ENCODE measurements around the gene PKNOX2. TPM values are rescaled to one million over a fixed set of nuclear protein-coding genes. Genes with fewer than 3 reads are reported as not detected.

Gene PKNOX2
- total and polyA plus RNA-seq, 4 experiments from 2014 or later = not detected

DNA sequence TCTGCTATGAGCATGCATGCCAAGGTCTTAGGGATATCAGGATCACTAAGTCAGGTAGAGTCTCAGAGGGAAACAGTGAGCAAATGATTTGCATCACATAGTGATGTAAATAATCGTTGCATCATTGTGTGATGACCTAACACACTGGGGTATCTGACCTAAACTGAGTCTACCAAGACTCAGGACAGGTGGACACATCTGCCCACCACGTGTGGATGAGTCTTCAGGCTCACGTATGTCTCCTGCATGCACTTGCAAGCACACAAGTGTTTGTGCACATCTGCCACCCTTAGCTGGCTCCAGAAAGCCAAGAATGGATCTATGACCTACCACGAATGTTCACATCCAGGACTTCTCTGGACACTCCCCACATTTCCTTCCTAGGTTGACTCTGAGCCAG lies 220.3 kb downstream of the PKNOX2 start:
- intact Hi-C loops (cut with micrococcal nuclease) = no loop called here
- Histone ChIP-seq H3K4me3 (ENCODE audit: low read length in 2 of 2) (no peak overlapping the region), H3K27ac (ENCODE audit: low read depth, low read length) (no peak overlapping the region), H3K36me3 (ENCODE audit: insufficient read depth, low read length) (no peaks in the 10 kb centered on the region), H3K9me3 (ENCODE audit: control insufficient read depth in 1 of 2, low read length in 2 of 2) (no peaks in the 10 kb centered on the region), H3K4me1 (ENCODE audit: insufficient read depth, low read length) (no peaks in the 10 kb centered on the region), H3K27me3 (ENCODE audit: insufficient read depth, low read length) (no peaks in the 10 kb centered on the region)
- Mint-ChIP-seq H3K4me1 (no peaks in the 10 kb centered on the region), H3K27me3 (peaks cover 9 to 25% of the 10 kb centered on the region in 2 donors), H3K4me3 (no peak overlapping the region), H3K27ac (no peak overlapping the region), H3K9me3 (peaks cover 0 to 2% (median 0%) of the 10 kb centered on the region in 8 donors), H3K36me3 (no peaks in the 10 kb centered on the region)
- no peak for DNase-seq
- ChIA-PET POLR2A (ENCODE audit: partially characterized antibody) (no interaction called here), CTCF (ENCODE audit: partially characterized antibody) (interaction anchor here (2.1 kb wide), 1 partner anchor 20 kb away, joined by 5 read pairs; no protein-coding TSS in a partner anchor)

DNA sequence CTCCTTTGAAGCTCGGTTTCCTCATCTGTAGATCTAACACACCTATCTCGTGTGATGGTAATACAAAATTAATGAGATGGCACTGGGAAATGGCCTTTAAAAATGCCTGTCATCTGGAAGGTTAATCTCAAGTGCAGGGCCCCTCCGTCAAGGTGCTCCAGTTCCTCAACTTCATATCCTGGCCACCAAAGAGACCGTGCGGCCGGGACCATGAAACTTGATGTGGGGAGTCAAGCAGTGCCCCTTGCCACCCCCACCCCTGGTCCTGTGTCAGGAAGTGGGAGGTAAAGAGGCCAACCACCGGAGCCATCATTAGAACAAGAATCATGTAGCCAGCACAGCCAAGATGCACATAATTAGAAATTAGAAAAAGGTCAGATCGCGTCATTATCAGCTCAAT lies 223.3 kb downstream of the PKNOX2 start:
- Histone ChIP-seq H3K9me3 (ENCODE audit: control insufficient read depth in 1 of 2, low read length in 2 of 2) (no peaks in the 10 kb centered on the region), H3K36me3 (ENCODE audit: insufficient read depth, low read length) (no peaks in the 10 kb centered on the region), H3K4me1 (ENCODE audit: insufficient read depth, low read length) (no peaks in the 10 kb centered on the region), H3K27me3 (ENCODE audit: insufficient read depth, low read length) (no peaks in the 10 kb centered on the region), H3K27ac (ENCODE audit: low read depth, low read length) (no peak overlapping the region), H3K4me3 (ENCODE audit: low read length in 2 of 2) (no peak overlapping the region)
- no peaks in the 10 kb centered on the region for H3K4me1 Mint-ChIP-seq
- no peaks in the 10 kb centered on the region for H3K36me3 Mint-ChIP-seq
- ChIA-PET CTCF (ENCODE audit: partially characterized antibody) (interaction anchor here (1.3 kb wide), 1 partner anchor 15 kb away, joined by 4 read pairs; no protein-coding TSS in a partner anchor), POLR2A (ENCODE audit: partially characterized antibody) (no interaction called here)
- H3K9me3 Mint-ChIP-seq = no peaks in the 10 kb centered on the region
- H3K27me3 Mint-ChIP-seq = peaks cover 12 to 14% of the 10 kb centered on the region in 2 donors
- intact Hi-C loops (cut with micrococcal nuclease) = no loop called here
- H3K27ac Mint-ChIP-seq = no peak overlapping the region
- DNase-seq = no peak
- no peak overlapping the region for H3K4me3 Mint-ChIP-seq

DNA sequence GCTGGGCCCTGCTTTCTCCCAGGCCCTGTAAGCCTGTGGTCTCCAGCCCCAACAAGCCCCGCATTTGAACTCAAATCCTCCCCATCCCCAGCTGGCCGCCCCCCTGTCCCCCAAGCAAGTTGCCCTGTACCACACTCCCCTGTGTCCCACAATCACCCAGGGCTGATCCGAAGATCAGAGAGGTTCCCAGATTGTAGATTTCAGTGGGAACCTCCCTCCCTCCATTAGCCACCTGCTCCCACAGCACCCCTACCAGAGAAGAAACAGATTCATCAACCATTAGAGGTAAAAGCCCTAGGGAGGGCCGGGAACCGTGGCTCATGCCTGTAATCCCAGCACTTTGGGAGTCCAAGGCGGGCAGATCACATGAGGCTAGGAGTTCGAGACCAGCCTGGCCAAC lies 224.1 kb downstream of the PKNOX2 start:
- H3K27ac ChIP-seq (ENCODE audit: low read depth, low read length) = no peak overlapping the region
- peaks cover 2% of the 10 kb centered on the region for H3K27me3 ChIP-seq (ENCODE audit: insufficient read depth, low read length)
- no peaks in the 10 kb centered on the region for H3K4me1 ChIP-seq (ENCODE audit: insufficient read depth, low read length)
- POLR2A ChIA-PET (ENCODE audit: partially characterized antibody) = no interaction called here
- Mint-ChIP-seq H3K27ac (no peak overlapping the region), H3K27me3 (peaks cover 15% of the 10 kb centered on the region in 2 donors), H3K9me3 (no peaks in the 10 kb centered on the region), H3K4me3 (no peak overlapping the region), H3K4me1 (no peaks in the 10 kb centered on the region), H3K36me3 (no peaks in the 10 kb centered on the region)
- H3K4me3 ChIP-seq (ENCODE audit: low read length in 2 of 2) = no peak overlapping the region
- H3K9me3 ChIP-seq (ENCODE audit: control insufficient read depth in 1 of 2, low read length in 2 of 2) = no peaks in the 10 kb centered on the region
- CTCF ChIA-PET (ENCODE audit: partially characterized antibody) = no interaction called here
- no peaks in the 10 kb centered on the region for H3K36me3 ChIP-seq (ENCODE audit: insufficient read depth, low read length)
- peak in 1 of 5 donors; percentile 4 for DNase-seq
- intact Hi-C loops (cut with micrococcal nuclease) = no loop called here

DNA sequence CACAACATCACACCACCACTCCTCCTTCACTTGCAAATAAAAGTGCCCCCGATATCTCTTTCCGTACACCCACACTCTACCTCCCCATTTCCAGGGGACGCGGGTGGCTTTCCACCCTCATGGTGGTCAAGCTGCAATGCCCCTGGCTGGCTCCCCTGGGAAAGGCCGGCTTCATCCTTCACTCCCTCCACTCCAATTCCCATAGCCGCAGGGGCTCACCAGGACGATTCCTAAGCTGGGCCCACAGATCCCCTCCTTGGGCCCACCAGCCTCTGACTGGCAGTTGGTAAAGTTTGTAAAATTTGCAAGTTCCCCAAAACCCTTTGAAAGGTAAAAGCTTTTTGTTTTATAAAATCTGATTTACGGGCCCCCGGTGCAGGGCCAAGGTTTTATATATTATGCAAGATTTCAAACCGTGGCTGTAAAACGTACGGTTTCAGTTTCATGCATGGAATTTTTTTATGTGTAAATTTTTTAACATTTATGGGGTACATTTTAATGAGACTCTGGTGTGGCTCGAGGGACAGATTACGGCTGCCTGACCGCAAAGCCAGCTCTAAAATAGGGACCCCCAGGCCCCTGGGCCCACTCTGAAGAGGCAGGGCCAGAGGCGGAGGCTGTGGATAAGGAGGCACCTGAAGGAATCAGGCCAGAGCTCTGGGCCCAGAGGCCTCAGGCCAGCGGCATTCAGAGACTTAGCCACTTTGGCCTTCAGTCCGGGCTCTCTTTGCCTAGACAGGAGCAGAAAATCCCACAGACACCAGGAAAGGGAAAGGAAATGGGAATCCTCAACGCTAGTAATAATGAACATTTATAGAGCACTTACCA lies 225.0 kb downstream of the PKNOX2 start:
- no peak overlapping the region for H3K4me3 Mint-ChIP-seq
- H3K27me3 ChIP-seq (ENCODE audit: insufficient read depth, low read length) = peaks cover 4% of the 10 kb centered on the region
- ChIA-PET POLR2A (ENCODE audit: partially characterized antibody) (no interaction called here), CTCF (ENCODE audit: partially characterized antibody) (interaction anchor here (1.9 kb wide), 1 partner anchor 16 kb away, joined by 5 read pairs; no protein-coding TSS in a partner anchor)
- H3K27ac ChIP-seq (ENCODE audit: low read depth, low read length) = no peak overlapping the region
- no peak for DNase-seq
- intact Hi-C loops (cut with micrococcal nuclease) = no loop called here
- no peak overlapping the region for H3K4me3 ChIP-seq (ENCODE audit: low read length in 2 of 2)
- no peaks in the 10 kb centered on the region for H3K4me1 Mint-ChIP-seq
- H3K27ac Mint-ChIP-seq = peak overlapping the region in 1 of 7 donors; percentile 4
- H3K9me3 ChIP-seq (ENCODE audit: control insufficient read depth in 1 of 2, low read length in 2 of 2) = no peaks in the 10 kb centered on the region
- peaks cover 15% of the 10 kb centered on the region in 2 donors for H3K27me3 Mint-ChIP-seq
- H3K4me1 ChIP-seq (ENCODE audit: insufficient read depth, low read length) = no peaks in the 10 kb centered on the region
- H3K36me3 ChIP-seq (ENCODE audit: insufficient read depth, low read length) = no peaks in the 10 kb centered on the region
- no peaks in the 10 kb centered on the region for H3K9me3 Mint-ChIP-seq
- H3K36me3 Mint-ChIP-seq = no peaks in the 10 kb centered on the region

DNA sequence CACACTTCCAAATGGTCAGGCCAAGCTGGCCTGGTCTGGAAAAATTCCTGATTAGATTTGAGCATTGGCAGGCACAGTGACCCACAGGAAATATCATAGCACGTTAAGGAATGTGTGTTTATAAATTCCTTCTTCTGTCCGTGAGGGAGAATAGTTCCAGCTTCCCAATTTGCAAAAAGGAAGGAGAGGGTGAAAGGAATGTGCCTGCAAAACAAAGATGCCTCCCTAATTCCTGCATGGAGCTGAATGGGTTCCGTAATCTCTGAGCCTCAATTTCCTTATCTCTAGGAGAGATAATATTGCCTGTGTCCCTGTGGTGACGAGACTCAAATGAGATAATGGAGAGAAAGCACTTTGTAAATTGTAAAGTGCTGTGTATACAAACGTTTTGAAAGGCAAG lies 226.4 kb downstream of the PKNOX2 start:
- POLR2A ChIA-PET (ENCODE audit: partially characterized antibody) = no interaction called here
- H3K9me3 Mint-ChIP-seq = no peaks in the 10 kb centered on the region
- intact Hi-C loops (cut with micrococcal nuclease) = no loop called here
- H3K27me3 Mint-ChIP-seq = peaks cover 11 to 19% of the 10 kb centered on the region in 2 donors
- H3K4me3 Mint-ChIP-seq = no peak overlapping the region
- peaks cover 4% of the 10 kb centered on the region for H3K27me3 ChIP-seq (ENCODE audit: insufficient read depth, low read length)
- no peaks in the 10 kb centered on the region for H3K9me3 ChIP-seq (ENCODE audit: control insufficient read depth in 1 of 2, low read length in 2 of 2)
- no peaks in the 10 kb centered on the region for H3K36me3 ChIP-seq (ENCODE audit: insufficient read depth, low read length)
- H3K27ac Mint-ChIP-seq = no peak overlapping the region
- no peaks in the 10 kb centered on the region for H3K4me1 ChIP-seq (ENCODE audit: insufficient read depth, low read length)
- no peak overlapping the region for H3K4me3 ChIP-seq (ENCODE audit: low read length in 2 of 2)
- CTCF ChIA-PET (ENCODE audit: partially characterized antibody) = interaction anchor here (1.2 to 1.9 kb wide), 2 partner anchors 13 to 14 kb away, joined by 4 to 5 read pairs; no protein-coding TSS in a partner anchor
- no peaks in the 10 kb centered on the region for H3K4me1 Mint-ChIP-seq
- no peak overlapping the region for H3K27ac ChIP-seq (ENCODE audit: low read depth, low read length)
- DNase-seq = no peak
- no peaks in the 10 kb centered on the region for H3K36me3 Mint-ChIP-seq

DNA sequence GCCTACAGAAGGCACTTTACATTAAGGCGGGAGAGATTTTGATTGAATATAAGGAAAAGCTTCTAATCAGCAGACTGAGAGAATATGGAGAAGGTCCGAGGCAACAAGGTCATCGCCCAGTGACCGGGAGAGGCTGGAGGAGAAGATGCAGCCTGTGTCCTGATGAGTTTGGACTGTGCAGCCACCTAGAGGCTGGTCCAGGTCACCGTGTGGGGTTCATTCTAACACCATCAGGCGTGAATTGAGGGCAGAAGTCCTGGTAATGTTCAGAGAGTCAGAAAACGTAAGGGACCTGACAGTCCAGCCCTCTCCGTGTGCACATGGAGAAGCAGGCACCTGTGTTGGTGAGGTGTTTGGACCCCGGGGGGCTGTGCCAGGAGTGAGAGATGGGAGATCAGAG lies 228.8 kb downstream of the PKNOX2 start:
- CTCF ChIA-PET (ENCODE audit: partially characterized antibody) = interaction anchor here (0.8 to 1.2 kb wide), 2 partner anchors 12 to 199 kb away, joined by 3 to 4 read pairs; partner anchors contain the start of gene STT3A
- H3K27me3 Mint-ChIP-seq = peaks cover 21 to 23% of the 10 kb centered on the region in 2 donors
- intact Hi-C loops (cut with micrococcal nuclease) = no loop called here

DNA sequence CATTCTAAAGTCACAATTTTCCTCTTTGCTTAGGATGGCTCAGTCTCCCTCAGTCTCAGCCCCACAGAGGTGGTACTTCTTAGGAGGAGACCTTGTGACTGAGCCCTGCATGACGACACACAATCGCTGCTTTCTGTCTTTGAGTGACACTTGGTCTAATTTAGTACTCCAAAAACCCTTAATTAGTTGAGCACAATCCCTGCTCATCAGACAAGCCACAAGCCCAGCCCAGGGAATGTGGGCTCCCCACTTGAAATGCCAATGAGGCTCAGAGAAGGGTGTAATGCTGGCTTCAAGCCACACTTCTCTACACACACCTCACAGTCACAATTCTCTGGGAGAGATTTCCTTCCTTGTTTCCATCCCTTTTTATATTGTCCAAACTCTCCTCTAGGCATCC lies 229.7 kb downstream of the PKNOX2 start:
- Histone ChIP-seq H3K27me3 (ENCODE audit: insufficient read depth, low read length) (peaks cover 4% of the 10 kb centered on the region), H3K36me3 (ENCODE audit: insufficient read depth, low read length) (no peaks in the 10 kb centered on the region), H3K4me1 (ENCODE audit: insufficient read depth, low read length) (no peaks in the 10 kb centered on the region), H3K4me3 (ENCODE audit: low read length in 2 of 2) (no peak overlapping the region), H3K9me3 (ENCODE audit: control insufficient read depth in 1 of 2, low read length in 2 of 2) (no peaks in the 10 kb centered on the region), H3K27ac (ENCODE audit: low read depth, low read length) (no peak overlapping the region)
- H3K4me1 Mint-ChIP-seq = peaks cover 0 to under 1% (median 0%) of the 10 kb centered on the region in 4 donors
- ChIA-PET POLR2A (ENCODE audit: partially characterized antibody) (no interaction called here), CTCF (ENCODE audit: partially characterized antibody) (interaction anchor here (1.5 to 1.6 kb wide), 2 partner anchors 10 to 30 kb away, joined by 3 to 8 read pairs; no protein-coding TSS in a partner anchor)
- H3K27me3 Mint-ChIP-seq = peaks cover 22 to 27% of the 10 kb centered on the region in 2 donors
- H3K36me3 Mint-ChIP-seq = no peaks in the 10 kb centered on the region
- DNase-seq = no peak
- H3K27ac Mint-ChIP-seq = no peak overlapping the region
- H3K4me3 Mint-ChIP-seq = no peak overlapping the region
- no peaks in the 10 kb centered on the region for H3K9me3 Mint-ChIP-seq
- intact Hi-C loops (cut with micrococcal nuclease) = no loop called here

More for the DNA sequence above, 228.8 kb downstream of the PKNOX2 start:
- H3K36me3 ChIP-seq (ENCODE audit: insufficient read depth, low read length) = no peaks in the 10 kb centered on the region
- H3K4me3 Mint-ChIP-seq = no peak overlapping the region
- H3K27ac ChIP-seq (ENCODE audit: low read depth, low read length) = no peak overlapping the region
- H3K4me3 ChIP-seq (ENCODE audit: low read length in 2 of 2) = no peak overlapping the region
- no peaks in the 10 kb centered on the region for H3K4me1 Mint-ChIP-seq
- H3K9me3 Mint-ChIP-seq = no peaks in the 10 kb centered on the region
- H3K27ac Mint-ChIP-seq = no peak overlapping the region
- no peaks in the 10 kb centered on the region for H3K4me1 ChIP-seq (ENCODE audit: insufficient read depth, low read length)
- no peaks in the 10 kb centered on the region for H3K36me3 Mint-ChIP-seq
- peaks cover 4% of the 10 kb centered on the region for H3K27me3 ChIP-seq (ENCODE audit: insufficient read depth, low read length)
- no peaks in the 10 kb centered on the region for H3K9me3 ChIP-seq (ENCODE audit: control insufficient read depth in 1 of 2, low read length in 2 of 2)
- POLR2A ChIA-PET (ENCODE audit: partially characterized antibody) = no interaction called here
- no peak for DNase-seq

Data from CD4-positive, alpha-beta memory T cell (primary cell).